ENCODE data around the gene PRAME.
"Not testable (repeated sequence)": the region's sequence is repeated elsewhere in the genome, so short reads cannot be mapped to it uniquely, and the experiment has no call there.

Gene PRAME

DNA sequence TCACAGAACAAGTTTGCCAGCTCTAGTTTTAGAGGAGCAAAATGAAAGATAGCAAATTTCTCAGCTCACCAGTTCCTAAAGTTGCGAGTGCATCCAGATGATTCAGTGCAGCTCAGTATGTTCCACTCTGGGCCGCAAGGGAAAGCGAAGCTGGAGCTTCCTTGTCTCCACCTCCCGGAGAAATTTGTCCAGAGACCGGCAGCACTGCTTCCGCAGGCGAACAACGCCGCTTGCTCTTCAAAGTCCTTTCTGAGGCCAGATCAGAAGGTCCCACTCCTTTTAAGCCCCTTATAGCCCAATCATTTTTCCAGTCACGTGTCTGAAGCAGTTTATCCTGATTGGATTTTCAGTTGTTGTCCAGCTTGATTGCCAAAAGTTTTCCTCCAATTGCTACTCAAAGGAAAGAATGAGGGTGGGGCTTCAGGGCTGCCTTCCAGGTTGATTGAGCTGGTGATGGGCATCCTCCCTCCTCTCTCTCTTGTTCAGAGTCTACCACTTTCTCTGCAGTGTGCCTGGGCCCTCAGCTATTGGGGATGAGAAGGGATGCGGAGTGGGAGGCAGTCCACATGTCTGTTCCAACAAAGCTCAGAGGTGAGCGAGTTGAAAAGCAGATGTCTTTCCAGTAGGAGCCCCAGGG is 38.9 kb downstream of the PRAME start, which contains the start of gene ZNF280A:
ZNF280A (minus strand) TSS at position 251 of the 637 bp plus-strand sequence. CDS start 4,640 bp downstream, outside the sequence.
- FAIRE-seq = no peak

DNA sequence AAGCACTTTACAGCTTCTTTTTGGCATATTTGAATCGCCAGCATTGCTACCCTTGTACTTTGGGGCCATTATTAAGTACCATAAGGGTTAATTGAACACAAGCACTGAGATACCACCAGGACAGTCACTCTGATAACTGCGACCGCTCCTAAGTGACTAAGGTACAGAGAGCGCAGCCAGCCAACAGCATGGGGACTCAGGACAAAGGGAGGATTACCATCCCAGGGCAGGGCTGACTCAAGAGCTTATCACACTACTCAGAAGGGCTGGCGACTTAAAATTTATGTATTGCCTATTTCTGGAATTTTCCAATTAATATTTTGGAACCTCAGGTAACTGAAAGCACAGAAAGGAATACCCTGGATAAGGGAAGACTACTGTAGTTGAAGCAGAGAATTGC is 39.5 kb downstream of the PRAME start:
- FAIRE-seq = no peak

DNA sequence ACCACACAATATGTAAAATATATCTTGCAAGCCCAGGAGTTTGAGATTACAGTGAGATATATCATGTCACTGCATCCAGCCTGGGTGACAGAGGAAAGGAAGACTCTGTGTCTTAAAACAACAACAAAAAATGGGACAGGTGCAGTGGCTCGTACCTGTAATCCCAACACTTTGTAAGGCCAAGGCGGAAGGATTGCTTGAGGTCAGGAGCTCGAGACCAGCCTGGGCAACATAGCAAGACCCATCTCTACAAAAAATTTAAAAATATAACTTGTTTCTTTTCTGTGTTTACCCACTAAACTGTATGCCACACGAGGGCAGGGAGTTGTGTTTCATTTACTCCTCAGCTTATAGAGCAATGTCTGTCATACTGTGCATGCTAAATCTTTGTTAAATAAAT is 42.1 kb downstream of the PRAME start:
- FAIRE-seq = no peak

DNA sequence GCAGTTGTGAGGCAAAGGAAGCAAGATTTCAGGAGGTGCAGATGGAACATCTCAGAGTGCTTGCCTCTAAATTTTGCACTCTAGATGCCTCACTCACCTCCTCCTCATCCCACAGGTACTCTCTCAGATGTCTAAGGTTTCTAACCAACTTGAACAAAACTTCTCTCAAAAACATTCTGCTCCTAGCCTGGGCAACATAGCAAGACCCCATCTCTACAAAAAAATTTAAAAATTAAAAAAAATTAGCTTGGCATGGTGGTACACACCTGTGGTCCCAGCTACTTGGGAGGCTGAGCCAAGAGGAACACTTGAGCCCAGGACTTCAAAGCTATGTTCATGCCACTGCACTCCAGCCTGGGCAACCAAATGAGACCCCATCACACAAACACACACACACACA is 43.2 kb downstream of the PRAME start:
- no peak for FAIRE-seq

DNA sequence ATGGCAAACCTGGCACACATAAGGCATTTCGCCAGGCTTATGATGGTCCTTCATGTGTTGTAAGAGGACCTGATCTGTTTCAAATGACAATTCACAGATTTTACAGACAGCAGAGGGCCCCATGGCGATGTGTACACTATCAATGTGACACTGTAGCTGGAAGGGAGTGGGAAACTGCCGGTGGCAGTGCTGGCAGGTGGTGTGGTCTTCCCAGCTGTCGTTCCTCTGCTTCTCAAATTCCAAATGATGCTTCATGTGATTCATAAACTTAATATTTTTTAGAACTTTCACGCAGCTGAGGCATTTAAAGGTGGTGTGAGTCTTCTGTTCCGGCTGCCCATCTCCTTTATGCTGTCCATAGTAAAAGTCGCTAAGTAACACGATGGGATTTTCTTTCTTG is 44.6 kb downstream of the PRAME start:
- not testable (repeated sequence) for FAIRE-seq

DNA sequence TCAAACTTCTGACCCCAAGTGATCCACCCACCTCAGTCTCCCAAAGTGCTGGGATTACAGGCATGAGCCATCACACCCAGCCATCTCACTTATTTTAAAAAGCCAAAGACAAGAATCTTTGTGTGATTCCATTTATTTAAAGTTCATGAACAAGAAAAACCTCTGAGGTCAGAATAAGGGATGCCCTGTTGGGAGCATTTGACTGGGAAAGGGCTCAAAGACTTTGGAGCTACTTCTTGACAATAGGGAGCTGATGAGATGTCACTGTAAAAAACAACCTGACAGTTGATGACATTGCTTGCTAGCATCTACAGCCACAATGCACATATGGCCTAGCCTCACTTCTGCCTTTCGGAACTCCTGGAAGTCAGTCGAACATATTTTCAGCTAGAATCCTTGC is 45.4 kb downstream of the PRAME start:
- FAIRE-seq = no peak

DNA sequence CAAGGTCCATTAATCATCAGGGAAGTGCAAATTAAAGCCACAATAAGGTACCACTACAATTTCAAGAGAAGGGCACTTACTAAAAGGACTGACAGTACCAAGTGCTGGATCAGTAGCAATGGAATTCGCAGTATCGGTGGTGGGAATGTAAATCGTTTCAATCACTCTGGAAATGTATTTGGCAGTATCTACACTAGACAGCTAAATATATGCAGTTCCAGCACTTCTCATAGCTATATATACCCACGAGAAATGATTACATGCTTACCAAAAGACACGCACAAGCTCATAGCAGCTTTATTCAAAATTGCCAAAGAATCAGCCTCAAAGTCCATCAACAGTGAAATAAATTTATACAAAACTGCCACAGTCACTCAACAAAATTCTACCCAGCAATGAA is 46.1 kb downstream of the PRAME start:
- FAIRE-seq = no peak

DNA sequence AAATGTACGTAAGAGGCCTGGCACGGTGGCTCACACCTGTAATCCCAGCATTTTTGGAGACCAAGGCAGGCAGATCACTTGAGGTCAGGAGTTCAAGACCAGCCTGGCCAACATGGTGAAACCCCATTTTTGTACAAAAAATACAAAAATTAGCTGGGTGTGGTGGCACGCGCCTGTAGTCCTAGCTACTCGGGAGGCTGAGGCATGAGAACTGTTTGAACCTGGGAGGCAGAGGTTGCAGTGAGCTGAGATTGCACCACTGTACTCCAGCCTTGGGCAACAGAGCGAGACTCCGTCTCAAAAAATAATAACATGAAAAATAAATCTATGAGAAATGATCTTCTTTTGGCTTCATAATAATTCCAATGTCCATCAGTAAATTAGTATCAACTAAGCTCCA is 48.2 kb downstream of the PRAME start:
- not testable (repeated sequence) for FAIRE-seq

DNA sequence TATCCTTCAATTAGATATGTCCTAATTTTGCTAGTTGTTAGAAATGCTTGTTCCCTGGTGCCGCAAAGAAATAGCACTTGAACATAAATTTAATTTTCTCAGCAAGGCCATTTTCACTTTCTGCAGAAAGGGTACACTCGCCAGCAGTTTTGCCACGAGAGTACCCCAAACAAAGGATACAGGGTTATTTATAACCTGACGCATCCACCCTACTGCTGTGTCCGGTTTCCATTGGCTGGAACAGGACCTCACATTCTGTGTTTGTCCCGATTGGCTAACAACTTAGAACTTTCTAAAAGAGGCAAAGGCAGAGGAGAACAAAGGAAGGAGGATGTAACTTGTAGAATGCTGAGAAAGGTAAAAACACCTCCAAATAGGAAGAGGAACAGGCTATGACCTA is 49.2 kb downstream of the PRAME start:
- not testable (repeated sequence) for FAIRE-seq

DNA sequence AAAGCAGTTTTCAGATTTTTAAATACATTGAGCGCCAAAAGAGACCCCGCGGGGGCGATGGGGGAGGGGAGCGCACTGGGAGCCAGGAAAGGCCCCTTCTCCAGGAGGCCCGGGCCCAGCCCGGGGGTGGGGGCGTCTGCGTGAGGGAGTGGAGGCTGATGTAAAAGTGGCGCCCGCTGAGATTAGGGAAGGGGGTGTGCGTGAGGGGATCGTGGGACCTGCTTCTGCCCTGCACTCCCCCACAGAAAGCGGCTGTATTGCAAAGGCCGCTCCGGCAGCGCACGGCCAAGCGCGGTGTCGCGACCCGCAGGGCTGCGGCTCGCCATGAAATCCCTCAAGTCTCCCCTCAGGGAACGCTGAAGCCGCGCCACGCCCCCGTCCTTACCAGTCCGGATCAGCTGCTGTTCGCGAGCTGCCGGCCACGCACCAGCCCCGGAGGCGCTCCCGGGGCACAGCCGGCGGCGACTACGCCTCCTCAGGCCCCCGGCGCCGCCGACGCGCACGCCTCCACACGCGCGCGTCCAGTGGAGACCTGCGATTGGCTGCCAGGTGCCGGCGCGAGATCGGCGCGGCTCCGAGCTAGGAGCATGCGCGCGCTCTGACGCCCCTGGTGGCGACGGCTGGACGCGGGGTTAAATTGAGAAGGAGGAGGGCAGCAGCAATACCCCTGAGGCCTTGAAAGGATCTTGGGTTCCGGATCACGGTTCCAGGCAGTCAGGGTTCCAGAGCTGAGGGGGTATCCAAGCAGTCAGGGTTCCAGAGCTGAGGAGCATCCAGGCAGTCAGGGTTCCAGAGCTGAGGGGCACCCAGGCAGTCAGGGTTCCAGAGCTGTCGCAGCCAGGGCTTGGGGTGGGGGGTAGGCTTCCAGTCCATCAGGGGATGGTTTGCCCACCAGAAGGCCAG is 50.5 kb downstream of the PRAME start, which contains the start of gene ZNF280B:
ZNF280B (minus strand) TSS at position 469 of the 903 bp plus-strand sequence. CDS start 19,344 bp downstream, outside the sequence.
- FAIRE-seq = no peak

DNA sequence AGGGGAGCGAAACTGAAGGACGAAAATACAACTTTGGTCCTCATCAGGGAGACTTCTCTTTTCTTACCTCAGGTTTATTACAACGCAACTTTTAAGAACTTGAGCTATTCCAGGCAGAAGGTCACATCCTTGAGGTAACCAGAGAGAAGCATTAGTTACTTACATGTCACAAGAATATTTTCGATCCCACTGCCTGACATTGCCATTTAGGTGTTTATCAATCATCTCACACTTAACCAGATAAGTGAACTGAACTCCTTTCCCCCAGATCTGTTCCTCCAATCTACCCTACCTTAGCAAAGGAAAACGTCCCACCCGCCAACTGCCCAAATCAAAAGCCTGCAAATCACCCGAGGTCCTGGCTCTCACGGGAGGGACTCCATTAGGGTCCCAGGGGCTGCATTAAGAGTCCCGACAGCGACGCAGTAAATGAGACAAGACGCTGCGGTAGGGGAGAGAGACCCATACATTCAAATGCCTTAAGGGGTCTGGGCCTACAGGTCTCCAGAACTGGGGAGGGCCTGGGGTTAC is 51.3 kb downstream of the PRAME start:
- FAIRE-seq = no peak

DNA sequence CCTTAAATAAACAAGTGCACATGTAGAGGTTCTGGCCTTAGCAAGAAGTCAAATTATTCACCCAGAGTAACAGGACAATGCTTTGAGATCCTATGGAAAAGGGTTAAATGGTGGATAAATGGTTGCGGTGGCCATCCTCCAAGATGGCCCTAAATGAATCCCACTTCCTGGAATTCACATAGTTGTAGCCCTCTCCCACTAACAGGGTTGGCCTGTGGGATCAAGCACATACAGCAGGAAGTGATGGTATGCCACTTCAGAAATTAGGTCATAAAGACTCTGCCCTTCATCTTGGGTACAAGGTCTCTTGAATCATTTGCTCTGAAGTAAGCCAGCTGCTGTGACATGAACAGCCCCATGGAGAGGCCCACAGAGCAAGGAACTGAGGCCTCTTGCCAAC is 52.3 kb downstream of the PRAME start:
- FAIRE-seq = no peak

DNA sequence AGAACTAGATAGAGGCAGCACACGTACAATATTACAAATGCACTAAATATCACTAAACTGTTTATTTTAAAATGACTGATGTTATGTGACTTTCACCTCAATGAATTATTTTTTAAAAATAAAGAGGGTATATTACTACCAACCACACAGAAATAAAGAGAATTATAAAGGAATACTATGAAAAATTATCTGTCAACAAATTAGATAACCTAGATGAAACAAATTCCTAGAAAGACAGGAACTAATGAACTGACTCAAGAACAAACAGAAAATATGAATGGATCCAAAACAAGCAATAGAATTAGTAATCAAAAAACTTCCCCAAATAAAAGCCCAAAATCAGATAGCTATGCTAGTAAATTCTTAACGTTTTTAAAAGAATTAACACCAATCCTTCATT is 60.8 kb downstream of the PRAME start:
- FAIRE-seq = no peak
